Renal cortical epithelial cell (primary cell): Measurements from ENCODE around the gene EGR1. TPM values are rescaled to one million over a fixed set of nuclear protein-coding genes. Genes with fewer than 3 reads are reported as not detected.

ENCODE experiments used
- DNase-seq: peaks from one replicate; pipeline ENCODE4 v3.0.0-alpha.2; 2011; ENCODE audit warnings: low read depth
- total RNA-seq: library from RNA; depleted of rRNA; stranded (reverse); fragments of >200 nt; gene quantifications from 2 replicates; pipeline ENCODE4 v1.2.3, GENCODE V29; 2014

The EGR1 gene
- total RNA-seq, 1 donor from 2014 or later: 12.3 TPM

DNA sequence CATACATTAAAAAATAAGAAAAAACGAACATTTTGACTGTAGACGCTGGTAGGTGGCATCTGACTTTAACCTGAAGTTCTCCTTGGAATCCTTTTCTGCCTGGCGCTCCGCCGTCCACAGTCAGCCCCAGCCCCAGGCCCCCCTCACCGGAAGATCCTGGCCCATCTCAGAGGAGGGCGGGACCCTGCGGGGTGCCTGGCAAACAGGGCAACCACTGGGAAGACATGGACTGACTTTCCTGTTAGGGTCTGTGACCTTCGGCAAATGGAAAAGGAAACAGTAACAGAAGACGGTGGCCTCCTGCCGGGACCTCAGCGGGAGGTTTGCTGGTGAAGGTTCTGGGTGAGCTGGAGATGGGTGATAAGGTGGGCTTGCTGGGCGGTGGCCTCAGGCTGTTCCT lies 11.7 kb upstream of the EGR1 start:
- no peak for DNase-seq

DNA sequence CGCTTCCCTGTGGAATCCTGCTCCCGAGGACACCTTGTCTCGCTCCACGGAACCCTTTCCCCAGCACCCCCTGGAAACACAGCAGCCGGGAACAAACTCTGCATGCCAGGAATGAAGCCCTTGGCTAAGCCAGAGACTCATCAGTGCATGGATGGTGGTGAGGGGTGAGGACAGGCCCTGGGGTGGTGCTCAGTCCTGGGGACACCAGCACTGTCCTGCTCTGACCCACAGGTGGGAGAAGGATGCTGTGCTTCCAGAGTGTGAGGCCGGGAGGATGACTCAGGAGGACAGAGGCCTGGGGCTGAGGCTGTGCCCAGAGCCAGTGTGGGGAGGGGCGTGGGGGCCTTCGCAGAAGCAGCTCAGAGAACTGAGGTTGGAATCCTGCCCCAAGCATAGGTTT lies 11.2 kb upstream of the EGR1 start:
- DNase-seq: no peak

DNA sequence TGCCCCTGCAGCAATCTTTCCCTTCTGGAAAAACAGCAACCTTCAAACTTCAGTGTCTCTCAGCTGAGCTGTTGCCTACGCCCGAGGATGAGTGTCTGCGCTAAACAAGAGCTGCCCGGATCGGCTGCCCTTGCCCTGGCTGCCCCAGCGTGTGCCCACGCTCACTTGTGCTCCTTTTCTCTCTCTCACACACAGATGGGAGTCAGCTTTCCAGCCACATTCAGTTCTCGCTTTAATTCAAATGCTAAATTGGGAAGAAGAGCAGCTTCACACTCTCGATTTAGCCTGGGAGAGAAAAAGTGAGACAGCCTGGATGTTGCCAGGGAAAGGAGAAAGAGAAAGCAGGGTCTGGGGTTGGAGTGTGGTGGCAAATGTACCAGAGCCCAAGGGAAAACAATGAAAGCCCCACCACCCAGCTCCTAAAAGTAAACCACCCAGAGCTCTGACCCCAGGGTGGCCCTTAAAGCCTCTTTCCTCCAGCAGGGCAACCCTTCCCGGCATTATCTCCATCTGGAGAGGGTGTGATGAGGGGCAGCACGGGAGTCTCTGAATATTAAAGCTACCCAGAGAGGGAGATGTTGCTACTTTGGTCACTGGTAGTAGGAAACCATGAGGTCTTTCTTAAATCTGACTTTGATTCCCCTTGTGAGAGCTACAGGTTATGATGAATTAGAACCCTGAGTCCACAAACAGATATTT lies 9.9 kb upstream of the EGR1 start:
- no peak for DNase-seq

DNA sequence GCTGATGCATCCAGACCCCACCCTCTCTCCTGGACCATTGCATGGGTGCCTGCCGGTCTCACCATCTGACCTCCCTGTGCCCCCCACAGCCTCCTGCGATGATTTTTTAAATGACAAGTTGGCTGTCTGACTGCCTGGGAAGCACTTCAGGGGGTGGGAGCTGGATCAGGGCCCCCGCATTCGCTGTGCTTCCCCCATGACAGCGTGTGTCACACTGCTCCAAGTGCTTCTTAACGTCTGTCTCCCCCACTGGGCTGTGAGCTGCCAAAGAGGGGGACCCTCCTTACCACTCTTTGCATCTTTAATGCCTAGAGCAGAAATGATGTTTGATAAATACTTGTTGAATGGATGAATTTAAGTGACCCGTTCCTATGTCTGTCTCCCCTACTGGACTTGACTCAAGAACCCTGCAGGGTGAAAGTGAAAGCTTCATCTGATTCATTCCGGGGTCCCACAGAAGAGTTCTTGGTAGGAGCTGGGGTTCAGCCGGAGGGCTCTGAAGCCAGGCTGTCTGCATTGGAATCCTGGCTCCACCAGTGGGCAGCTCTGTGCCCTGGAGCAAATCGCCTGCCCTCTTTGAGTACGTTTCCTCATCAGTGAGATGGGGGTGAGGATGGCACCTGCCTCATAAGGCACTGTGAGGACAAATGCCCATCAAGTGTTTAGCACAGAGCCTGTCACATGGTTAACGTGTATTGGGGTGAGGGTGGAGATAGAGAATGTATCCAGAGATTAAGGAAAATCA lies 7.6 kb upstream of the EGR1 start:
- no peak for DNase-seq

DNA sequence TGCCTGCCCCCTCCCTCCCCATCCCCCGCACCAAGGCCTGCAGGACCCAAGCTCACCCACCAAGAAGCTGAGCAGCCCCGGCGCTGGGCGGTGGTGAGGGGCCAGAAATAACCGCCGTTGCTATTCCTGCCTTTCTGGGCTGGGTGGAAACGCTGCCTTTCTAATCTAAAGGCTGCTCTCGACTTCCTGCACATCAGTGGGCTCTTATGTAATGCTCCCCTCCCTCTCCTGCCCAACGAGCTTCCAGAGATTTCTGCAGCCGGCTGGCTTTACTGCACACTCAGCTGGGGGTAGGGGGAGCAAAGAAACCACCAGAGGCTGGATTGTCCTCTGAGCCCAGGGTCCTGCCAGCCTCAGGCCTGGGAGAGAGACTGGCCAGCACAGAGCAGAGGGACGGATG lies 6.9 kb upstream of the EGR1 start:
- DNase-seq: no peak

DNA sequence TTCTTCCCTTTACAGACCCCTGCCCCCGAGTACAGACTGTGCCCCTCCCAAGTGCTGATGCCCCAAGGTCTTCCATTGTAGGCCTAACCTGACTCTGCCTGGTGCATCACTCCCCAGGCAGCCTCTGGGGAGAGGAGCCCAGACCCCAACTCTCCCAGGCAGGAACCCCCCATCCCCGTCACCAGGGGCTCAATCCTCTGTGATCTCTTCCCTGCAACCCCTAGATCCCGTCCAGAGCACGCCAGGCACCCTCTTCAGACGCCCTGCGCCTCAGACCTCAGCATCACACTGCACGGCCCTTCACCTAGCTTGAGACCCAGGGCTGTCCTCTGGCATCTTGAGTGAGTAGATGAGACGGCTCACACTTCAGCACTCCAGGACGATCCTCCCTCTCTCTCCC lies 6.4 kb upstream of the EGR1 start:
- no peak for DNase-seq

DNA sequence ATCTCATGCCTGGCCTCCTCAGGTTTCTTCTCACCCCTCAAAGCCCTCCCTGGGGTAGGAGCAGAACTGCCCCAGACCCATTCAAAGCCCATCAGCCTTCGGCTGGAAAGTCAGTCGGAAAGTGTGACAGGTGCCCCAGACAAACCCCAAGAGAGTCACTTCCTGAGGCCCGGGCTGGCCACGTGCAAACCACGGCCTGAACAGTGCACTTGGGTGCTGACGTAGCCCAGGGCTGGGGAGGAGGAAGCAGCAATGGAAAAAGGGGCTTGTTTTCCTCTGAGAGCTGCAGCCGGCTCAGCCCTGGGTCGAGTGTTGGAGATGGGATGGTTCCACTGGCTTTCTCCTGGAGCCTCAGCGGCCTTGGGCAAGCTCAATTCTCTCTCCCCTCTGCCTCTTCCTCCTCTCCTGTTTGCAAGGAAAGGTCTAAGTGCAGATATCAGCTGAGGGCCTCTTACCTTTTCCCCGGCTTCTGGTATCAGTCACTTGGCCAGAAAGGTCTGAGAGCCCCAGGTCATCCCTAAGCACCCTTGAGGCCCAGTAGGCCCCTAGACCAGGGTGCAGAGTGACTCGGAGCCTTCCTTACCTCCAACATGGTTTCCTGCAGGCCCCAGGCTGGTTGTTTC lies 5.9 kb upstream of the EGR1 start:
- no peak for DNase-seq

DNA sequence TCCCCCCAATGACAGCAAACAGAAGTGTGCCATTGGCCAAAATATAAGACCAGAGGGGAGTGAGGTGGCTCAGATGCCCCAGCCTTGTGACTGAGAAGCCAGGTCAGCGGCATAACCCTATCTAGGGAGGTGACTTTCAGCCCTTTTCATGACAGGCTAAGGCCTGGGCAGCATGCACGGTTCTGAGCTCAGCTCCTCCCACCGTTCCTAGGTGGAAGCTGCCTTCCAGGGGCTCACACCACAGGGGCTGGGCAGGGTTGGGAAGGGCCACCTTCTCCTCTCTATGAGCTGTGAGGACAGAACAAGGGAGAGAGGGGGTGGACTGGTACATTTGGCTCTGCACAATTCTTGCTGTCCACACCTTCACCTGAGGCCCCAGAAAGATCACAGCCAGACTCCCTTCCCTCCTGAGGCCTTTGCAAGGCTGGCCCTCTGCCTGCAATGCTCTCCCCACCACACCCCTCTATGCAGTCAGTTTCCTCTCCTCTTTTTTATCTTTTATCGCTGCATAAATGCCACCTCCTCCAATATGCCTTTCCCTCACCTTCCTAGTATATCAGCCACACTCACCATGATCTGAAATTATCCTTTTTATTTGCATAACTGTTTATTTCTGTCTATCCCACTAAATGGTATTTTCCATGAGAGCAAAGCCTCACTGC lies 5.1 kb upstream of the EGR1 start:
- no peak for DNase-seq

DNA sequence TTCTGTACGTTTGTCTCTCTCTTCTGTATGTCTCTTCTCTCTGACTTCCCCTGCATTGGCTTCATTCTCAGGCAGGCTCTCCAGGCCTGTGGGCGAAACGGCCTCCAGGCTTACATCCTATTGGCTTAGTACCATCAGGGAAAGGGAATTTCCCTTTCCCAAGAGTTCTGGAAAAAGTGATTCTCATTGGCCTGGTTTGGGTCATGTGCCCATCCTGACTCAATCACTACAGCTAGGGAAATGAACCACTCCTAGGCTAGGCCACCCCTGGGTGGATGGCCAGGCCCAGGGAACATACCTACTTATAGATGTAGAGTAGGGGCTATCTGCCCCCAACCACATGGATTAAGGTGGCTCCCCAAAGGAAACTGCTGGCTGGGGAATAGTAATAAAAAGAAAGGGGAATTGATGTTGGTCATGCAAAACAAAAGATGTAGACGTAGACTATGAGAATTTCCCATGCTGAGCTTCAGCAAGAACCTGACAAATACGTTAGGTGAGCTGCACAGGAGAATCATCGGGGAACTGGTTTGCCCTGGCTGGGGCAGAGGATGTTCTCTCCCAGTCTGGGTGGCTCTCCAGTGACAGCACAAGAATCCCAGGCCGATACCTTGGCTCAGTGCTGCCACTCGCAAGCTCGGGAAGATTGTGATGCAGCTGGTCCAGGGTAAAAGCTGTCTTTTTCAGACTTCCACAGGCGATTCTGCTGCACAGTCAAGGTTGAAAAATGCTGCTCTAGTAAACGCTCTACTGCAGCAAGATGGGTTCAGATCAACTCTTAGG lies 3.7 kb upstream of the EGR1 start:
- peak; percentile 77 for DNase-seq

DNA sequence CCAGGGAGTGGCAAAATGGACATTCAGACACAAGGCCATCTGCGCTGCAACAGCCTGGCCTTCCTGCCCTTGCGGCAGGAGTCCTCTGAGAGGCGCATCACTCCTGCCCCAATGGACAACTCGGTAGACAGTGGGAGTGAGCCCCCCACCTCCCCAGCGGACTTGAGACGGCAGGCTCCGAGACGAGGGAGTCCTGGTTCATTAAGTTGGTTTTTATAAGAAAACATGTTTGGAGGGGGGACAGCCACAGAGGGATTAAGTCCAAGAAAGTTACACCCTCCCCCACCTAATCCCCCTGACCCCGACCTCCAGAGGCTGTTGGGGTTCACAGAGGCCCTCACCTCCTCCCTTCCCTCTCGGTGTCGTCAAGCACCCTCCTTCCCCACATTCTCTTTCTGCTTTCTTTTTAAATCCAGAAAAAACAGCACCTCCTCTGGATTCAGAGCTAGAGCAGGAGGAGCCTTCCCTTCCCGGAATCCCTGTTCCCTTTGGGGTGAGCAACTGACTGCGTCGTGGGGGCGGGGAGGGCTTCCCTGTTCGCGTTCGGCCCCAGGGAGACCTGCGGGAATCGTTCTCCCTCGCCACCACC lies 1.8 kb upstream of the EGR1 start:
- DNase-seq: no peak

DNA sequence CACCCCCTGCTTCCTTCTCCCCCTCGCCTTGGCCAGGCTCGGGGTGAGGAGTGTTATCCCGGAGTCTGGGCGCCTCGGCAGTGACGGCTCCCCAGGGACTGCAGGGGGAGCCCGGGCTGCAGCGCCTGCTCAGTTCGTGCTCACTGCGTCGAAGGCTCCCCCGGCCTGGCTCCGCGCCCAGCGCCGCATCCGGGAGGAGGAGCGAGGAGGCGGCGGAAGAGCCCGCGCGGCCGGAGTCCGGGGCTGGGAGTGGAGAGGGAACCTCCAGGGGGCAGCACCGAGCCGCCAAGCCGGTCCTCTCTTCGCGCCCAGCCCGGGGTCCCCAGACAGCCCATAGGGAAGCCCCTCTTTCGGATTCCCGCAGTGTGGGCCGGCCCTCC lies 1.3 kb upstream of the EGR1 start:
- peak; percentile 79 for DNase-seq

DNA sequence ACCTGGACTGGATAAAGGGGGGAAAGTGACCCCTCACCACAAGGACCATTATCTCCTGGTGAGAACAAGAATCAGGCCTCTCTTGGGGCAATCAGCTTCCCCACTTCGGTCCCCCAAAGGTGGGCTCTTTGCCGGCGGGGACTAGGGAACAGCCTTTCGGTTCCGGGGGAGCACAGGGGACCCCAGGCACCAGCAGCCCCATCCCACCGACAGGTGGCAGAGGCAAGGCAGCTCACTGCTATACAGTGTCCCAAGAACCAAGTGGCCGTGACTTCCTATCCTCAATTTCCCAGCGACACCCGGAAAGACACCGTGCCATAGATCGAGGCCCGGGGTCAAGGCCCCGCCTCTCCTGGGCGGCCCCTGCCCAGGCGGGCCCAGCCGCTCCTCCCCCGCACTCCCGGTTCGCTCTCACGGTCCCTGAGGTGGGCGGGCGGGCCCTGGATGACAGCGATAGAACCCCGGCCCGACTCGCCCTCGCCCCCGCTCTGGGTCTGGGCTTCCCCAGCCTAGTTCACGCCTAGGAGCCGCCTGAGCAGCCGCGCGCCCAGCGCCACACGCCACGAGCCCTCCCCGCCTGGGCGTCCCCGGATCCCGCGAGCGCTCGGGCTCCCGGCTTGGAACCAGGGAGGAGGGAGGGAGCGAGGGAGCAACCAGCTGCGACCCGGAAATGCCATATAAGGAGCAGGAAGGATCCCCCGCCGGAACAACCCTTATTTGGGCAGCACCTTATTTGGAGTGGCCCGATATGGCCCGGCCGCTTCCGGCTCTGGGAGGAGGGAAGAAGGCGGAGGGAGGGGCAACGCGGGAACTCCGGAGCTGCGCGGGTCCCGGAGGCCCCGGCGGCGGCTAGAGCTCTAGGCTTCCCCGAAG lies 655 bp upstream of the EGR1 start:
- DNase-seq: peak; percentile 95

DNA sequence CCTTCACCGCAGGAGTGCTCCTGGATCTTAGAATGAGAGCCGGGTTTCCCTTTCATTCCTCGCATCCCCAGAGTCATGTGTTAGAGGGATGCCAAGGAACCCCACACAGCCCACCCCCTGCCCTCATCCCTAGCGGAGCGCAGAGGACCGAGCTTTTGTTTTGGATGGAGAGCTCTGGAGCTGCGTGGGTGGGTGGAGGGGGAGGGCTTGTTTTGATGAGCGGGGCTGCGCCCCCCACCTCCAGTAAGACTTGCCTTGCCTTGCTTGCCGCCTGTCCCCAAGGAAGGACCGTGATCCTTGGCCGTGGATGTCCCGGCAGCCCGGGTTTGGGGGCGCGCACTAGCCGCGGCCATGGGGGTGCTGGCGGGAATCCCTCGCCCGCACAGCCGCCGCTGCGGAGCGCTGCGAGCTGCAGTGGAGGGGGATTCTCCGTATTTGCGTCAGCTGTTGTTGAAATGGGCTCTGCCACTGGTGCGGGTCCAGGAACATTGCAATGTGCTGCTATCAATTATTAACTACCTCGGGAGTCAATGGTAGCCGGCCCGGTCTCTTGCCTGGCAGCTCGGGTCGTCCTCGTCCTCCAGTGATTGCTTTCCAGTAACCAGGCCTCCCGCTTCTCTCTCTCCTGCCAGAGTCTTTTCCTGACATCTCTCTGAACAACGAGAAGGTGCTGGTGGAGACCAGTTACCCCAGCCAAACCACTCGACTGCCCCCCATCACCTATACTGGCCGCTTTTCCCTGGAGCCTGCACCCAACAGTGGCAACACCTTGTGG lies 1.0 kb downstream of the EGR1 start:
- DNase-seq: peak; percentile 43

DNA sequence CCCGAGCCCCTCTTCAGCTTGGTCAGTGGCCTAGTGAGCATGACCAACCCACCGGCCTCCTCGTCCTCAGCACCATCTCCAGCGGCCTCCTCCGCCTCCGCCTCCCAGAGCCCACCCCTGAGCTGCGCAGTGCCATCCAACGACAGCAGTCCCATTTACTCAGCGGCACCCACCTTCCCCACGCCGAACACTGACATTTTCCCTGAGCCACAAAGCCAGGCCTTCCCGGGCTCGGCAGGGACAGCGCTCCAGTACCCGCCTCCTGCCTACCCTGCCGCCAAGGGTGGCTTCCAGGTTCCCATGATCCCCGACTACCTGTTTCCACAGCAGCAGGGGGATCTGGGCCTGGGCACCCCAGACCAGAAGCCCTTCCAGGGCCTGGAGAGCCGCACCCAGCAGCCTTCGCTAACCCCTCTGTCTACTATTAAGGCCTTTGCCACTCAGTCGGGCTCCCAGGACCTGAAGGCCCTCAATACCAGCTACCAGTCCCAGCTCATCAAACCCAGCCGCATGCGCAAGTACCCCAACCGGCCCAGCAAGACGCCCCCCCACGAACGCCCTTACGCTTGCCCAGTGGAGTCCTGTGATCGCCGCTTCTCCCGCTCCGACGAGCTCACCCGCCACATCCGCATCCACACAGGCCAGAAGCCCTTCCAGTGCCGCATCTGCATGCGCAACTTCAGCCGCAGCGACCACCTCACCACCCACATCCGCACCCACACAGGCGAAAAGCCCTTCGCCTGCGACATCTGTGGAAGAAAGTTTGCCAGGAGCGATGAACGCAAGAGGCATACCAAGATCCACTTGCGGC lies 1.8 kb downstream of the EGR1 start:
- DNase-seq: no peak

DNA sequence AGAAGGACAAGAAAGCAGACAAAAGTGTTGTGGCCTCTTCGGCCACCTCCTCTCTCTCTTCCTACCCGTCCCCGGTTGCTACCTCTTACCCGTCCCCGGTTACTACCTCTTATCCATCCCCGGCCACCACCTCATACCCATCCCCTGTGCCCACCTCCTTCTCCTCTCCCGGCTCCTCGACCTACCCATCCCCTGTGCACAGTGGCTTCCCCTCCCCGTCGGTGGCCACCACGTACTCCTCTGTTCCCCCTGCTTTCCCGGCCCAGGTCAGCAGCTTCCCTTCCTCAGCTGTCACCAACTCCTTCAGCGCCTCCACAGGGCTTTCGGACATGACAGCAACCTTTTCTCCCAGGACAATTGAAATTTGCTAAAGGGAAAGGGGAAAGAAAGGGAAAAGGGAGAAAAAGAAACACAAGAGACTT lies 2.4 kb downstream of the EGR1 start:
- no peak for DNase-seq

DNA sequence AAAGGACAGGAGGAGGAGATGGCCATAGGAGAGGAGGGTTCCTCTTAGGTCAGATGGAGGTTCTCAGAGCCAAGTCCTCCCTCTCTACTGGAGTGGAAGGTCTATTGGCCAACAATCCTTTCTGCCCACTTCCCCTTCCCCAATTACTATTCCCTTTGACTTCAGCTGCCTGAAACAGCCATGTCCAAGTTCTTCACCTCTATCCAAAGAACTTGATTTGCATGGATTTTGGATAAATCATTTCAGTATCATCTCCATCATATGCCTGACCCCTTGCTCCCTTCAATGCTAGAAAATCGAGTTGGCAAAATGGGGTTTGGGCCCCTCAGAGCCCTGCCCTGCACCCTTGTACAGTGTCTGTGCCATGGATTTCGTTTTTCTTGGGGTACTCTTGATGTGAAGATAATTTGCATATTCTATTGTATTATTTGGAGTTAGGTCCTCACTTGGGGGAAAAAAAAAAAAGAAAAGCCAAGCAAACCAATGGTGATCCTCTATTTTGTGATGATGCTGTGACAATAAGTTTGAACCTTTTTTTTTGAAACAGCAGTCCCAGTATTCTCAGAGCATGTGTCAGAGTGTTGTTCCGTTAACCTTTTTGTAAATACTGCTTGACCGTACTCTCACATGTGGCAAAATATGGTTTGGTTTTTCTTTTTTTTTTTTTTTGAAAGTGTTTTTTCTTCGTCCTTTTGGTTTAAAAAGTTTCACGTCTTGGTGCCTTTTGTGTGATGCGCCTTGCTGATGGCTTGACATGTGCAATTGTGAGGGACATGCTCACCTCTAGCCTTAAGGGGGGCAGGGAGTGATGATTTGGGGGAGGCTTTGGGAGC lies 3.1 kb downstream of the EGR1 start:
- peak; percentile 32 for DNase-seq

DNA sequence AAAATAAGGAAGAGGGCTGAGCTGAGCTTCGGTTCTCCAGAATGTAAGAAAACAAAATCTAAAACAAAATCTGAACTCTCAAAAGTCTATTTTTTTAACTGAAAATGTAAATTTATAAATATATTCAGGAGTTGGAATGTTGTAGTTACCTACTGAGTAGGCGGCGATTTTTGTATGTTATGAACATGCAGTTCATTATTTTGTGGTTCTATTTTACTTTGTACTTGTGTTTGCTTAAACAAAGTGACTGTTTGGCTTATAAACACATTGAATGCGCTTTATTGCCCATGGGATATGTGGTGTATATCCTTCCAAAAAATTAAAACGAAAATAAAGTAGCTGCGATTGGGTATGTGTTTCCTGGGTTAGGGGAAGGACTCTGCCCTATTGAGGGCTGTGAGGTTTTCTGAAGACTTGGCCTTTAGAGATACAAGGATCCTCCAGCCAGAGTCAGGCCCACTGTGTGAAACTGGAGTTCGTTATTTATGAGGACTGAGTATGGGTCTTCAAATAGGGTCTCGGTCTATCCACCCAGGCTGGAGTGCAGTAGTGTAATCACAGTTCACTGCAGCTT lies 3.8 kb downstream of the EGR1 start:
- no peak for DNase-seq
